ENCODE measurements around the gene USP7.
"Not testable (repeated sequence)": the region's sequence is repeated elsewhere in the genome, so short reads cannot be mapped to it uniquely, and the experiment has no call there.

Gene USP7

DNA sequence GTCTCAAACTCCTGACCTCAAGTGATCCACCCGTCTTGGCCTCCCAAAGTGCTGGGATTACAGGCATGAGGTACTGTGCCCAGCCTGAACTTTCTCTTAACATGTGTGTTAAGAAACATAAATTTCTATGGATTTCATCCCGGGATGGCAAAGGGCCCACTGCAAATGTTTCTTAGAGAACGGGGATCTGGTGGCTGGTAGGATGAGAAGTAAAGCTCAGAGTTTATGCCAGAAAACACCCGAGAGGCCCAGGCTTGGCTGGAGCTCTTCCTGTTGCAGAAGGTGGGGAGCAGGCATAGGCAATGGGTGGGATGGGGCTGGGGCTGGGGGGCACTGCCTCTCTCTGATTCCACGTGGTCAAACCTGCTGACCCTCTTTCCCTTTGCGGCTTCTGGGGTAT is 89.3 kb downstream of the USP7 start:
- DNase-seq = no peak

DNA sequence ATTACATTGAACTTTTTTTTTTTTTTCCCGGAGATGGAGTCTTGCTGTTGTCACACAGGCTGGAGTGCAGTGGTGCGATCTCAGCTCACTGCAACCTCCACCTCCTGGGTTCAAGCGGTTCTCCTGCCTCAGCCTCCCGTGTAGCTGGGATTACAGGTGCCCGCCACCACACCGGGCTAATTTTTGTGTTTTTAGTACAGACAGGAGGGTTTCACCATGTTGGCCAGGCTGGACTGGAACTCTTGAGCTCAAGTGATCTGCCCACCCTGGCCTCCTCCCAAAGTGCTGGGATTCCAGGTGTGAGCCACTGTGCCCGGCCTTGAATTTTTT is 89.9 kb downstream of the USP7 start:
- DNase-seq = not testable (repeated sequence)

DNA sequence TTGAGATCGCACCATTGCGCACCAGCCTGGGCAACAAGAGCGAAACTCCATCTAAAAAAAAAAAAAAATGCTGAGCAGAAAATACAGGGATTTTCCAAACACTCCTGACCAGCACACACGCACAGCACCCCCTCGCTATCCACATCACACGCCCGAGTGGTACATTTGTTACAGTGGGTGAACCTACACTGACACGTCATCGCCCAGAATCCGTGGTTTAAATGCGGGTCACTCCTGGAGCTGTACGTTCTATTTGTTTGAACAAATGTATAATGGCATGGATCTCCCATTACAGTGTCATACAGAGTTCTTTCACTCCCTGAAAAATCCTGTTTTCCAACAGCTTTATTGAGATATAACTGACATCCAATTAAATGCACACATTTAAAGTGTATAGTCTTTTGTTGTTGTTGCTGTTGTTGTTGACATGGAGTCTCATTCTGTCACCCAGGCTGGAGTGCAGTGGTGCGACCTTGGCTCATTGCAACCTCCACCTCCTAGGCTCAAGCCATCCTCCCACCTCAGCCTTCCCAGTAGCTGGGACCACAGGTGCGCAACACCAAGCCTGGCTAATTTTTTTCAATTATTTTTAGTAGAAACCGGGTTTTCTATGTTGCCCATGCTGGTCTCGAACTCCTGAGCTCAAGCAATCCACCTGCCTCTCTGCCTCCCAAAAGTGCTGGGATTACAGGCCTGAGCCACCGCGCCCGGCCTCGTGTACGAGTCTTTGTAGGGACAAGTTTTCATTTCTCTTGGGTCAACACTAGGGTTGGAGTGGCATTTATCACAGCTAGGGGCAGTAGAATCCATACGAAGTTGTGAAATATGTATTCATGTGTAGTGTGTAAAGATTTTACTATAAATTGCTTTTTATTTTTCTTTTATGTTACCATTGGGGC is 90.5 kb downstream of the USP7 start:
- no peak for DNase-seq

DNA sequence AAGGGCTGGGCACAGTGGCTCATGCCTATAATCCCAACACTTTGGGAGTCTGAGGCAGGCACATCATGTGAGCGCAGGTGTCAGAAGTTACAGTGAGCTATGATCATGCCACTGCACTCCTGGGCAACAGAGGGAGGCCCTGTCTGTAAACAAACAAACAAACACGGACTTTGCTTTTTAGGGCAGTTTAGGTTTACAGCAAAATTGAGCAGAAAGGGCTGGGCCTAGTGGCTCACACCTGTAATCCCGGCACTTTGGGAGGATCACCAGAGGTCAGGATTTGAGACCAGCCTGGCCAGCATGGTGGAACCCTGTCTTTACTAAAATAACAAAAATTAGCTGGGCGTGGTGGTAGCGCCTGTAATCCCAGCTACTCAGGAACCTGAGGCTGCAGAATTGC is 91.6 kb downstream of the USP7 start:
- DNase-seq = no peak

DNA sequence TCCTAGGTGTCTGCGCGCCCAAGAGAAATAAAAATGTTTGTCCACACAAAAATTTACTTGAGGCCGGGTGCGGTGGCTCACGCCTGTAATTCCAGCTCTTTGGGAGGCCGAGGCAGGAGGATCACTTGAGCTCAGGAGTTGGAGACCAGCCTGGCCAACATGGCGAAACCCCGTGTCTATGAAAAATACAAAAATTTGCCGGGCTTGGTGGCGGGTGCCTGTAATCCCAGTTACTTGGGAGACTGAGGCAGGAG is 93.8 kb downstream of the USP7 start:
- DNase-seq = not testable (repeated sequence)

DNA sequence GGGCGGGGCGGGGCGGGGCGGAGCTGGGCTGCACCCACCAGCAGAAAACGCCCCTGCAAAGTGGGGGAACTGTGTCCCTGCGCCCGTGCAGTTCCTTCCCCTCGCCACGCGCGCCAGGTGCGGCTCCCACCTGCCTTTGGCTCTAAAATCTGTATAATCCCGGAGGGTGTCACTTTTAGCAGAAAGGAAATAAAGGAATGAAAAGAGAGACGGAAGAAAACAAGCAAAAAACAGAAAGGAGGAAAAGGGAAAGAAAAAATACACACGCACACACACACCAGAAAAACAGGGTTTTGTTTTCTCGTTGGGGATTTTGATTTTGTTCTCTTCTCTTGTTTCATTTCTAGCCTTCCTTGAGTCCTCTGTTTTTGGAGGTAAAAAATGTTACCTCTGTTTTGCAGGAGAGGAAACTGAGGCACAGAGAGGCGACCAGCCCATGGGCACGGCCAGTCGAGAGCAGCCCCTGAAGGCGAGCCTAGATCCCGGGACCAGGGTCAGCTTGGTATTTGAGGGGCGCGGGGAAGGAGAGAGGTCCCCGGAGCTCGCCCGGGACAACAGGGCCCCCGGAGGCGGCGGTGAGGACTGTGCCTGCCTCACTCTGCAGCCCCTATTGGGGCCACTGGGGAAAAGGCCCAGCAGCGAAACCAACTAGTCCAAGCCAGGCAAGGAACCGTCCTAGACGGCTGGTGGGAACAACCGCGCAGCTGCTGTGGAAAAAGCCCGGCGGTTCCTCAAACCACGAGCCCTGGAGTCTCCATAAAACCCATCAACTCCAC is 94.3 kb downstream of the USP7 start:
- no peak for DNase-seq

DNA sequence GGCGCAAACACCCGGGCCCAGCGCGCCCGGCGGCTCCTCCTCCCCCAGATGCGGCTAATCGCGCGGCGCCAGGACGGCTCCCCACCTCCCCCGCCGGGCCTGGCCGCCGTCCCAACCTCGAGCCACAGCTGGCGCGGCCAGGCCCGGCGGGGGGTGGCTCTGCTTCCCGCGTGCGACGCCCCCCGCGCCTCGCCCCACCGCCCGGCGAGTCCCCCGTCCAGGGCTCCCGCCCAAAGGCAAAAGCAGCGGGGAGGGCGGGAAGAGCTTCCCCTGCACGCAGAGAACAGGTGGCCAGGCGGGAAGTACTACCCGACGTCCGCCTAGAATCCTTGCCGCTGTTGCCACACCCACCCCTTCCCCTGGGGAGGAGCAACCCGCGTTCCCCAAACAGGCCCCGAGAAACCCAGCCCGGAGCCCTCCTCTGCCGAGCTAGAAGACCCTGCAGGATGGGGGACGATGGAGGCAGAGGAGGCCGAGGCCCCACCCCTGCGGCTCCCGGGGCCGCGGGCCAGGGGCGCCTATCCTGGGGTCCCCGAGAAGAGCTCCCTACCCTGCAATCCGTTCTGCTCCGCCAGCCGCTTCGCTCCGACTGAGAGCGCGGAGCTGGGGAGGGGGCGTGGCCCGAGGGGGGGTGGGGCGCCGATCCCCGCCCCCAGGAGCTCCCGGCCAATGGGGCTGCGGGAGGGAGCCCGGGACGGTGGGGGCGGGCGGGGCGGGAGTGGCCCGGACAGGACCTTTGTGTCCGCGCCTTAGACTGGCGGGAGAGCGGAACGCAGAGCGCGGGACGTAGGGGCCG is 95.1 kb downstream of the USP7 start, which contains the start of gene CARHSP1:
Gene CARHSP1, minus strand, starts transcription at position 591 of the 796 bp plus-strand sequence. CDS start 9,678 bp downstream, outside the sequence.
- peak; percentile 82 for DNase-seq

DNA sequence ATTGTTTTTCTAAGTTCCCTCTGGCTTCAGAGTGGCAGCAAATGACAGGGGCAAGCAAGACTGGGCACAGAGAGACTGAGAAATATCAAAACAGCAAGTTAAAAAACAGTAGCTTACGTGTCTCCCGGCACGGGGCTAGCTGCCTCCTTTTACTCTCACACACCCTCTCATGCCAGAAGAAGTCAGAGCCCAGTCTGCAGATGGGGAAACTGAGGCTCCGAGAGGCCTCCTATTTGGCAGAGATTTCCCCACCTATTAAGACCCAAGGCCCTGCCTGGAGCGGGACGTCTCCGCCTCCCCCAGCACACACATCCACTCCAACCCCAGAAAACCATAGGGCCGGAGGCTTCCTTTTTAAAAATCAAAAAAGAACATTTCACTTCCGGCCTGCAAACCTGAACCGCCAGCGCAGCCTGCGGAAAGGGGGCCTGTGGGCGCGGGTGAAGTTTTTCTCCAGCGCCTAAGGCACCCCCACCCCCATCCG is 95.7 kb downstream of the USP7 start:
- DNase-seq = peak; percentile 13

DNA sequence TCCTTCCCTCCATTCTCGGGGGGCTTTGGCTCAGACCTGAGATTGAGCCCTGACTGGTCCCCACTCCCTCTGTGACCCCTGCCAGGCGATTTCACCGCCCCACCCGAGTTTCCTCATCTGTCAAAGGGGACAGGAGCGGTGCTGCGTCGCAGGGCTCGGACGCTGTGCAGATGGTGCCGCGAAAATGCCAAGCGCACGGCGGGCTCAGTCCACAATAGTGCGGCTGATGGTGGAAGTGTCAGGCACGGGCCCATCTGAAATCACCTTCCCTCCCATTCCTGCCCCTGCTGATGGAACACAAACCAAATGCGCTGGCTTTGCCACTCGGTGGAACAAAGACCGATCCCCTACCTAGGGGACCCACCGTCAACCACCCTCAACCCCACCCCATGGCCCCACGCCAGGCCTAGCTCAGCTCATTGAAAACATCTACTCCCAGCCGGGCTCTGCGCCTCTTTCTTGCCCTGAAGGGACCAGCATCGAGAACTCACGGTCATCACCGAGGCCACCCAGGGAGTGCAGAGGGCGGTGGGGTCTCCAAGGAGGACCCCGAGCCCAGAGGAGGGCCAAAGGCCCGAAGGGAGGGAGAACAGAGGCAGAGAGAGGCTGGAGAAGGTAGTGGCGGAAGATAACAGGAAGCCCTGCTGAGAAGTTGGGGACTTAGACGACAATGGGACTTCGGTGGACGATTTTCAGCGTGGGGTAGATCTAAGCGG is 96.3 kb downstream of the USP7 start:
- DNase-seq = no peak

DNA sequence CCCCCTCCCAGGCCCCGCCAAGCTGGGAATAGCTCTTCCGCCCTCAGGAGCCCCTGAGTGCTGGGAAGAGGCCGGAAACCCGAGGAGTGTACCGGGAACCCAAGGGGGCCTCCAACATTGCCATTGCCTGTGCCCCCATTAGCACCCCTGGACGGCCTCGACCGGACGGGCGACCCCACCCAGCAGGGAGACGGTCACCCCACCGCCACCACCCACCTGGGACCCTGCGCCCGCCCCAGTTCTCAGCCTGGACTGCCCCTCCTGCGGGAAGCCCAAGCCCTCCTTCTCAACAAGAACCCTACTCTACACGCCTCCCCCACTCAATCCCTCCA is 96.9 kb downstream of the USP7 start:
- no peak for DNase-seq

DNA sequence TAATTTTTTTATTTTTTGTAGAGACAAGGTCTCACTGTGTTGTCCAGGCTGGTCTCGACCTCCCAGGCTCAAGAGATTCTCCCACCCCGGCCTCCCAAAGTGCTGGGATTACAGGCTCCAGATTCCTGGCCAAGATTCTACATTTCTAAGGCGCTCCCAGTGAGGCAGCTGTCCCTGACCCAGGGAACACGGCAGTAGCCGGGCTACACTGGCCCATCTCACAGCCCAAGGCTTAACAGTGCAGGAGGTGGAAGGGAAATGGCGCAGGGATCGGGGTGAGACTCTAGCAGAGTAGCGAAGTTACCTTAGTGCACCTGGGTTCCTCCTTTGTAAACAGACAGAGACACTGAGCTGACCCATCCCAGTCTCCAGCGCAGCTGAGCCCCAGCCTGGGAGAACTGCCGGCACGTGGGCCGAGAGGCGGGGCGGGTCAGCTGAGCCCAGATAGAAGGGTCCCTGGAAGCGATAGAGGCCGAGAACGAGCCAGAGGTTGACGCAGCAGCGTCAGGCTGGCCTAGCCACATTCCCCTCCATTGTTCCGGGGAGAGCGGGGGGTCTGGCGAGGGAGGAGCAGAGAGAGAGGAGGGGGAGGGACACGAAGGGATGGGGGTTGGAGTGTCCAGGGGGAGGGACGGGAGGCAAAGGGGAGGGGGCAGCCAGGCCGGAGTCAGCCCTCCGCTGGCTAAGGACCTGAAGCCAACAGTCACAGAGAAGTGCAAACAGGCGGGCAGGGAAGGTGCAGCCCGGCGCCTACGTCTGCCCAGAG is 97.4 kb downstream of the USP7 start:
- DNase-seq = no peak

DNA sequence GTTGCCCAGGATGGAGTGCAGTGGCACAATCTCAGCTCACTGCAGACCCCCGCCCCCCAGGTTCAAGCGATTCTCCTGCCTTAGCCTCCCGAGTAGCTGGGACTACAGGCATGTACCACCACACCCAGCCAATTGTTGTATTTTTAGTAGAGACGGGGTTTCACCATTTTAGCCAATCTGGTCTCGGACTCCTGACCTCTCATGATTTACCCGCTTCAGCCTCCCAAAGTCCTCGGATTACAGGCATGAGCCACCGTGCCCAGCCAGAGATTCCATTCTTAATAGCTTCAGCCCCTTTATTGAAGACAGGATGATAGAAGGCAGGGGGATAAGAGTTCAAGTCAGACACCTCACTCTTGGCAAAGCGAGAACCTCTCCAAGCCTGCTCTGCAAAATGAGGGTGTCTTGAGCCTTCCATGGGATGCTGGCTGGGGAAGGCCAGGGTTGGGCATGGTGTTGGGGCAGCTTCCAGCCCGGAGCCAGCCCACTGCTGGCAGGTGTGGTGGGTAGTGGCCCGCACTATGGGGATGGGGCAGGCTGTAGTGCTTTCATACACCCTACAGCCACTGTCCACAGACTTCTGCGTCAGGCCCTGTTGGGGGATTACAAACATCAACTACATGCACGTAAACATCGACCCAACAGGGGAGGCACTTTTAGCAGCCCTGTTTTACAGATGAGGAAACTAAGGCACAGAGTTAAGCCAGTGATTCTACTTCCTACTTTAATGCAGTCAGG is 98.4 kb downstream of the USP7 start:
- no peak for DNase-seq

DNA sequence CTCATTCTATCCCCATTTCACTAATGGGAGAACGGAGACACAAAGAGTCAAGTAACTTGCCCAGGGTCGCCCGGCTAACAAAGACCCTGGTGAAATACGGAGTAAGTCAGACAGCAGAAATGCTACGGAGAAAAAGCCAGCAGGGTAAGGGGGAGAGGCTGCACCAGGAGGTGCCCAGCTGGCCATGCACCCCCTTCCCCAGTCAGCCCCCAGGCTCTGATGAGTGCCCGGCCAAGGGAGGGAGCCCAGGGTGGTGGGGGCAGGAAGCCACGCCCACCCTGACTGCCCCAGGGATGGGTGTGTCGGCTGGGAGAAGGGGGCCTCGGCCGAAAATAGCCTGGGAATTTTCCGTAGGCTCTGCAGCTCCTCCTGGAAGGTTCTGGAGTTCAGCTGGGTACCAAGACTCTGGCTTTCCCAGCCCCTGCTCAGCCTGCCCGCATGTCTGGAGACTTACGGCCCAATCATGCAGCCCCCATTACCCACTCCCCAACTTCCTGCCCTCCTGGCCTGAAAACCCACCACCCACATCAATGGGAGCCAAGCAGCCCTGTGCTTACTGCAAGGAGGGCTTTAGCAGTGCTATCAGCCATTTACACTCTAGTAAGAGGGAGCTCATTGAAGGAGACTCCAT is 99.1 kb downstream of the USP7 start:
- no peak for DNase-seq

DNA sequence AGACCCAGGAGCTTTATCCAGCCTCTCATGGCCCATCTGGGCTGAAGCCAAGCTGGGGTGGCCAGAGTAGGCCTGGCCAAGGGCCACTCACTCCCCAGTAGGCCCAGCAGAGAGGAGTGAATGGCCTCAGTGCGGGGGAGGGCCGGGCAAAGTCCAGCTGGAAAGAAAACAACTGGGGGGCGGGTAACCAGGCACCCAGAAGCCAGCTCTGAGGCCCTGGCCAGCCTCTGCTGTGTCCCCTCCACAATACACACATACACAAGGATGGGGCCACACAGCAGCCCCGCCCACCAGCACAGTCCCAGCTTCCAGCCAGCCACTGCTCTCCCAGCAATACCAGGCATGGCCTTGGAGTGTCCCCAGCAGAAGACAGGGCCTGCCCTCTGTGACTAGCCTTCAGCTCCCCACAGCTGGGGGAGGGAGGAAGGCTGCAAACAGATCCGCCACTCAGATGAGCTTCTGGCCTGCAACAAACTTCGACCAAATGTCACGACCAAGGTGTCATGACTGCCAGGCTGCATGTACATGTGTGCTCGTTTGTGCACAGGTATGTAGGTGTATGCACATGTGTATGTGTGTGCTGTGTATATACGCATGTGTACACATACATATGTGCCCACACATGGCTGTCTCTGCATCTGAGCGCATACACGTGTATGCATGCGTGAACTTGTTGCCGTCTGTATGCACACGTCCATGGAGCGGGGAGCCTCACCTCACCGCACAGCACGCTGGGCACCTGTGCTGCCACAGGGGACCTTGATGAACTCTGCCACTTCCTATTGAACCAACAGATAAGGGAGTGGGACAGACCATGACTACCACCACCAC is 99.9 kb downstream of the USP7 start:
- DNase-seq = no peak

DNA sequence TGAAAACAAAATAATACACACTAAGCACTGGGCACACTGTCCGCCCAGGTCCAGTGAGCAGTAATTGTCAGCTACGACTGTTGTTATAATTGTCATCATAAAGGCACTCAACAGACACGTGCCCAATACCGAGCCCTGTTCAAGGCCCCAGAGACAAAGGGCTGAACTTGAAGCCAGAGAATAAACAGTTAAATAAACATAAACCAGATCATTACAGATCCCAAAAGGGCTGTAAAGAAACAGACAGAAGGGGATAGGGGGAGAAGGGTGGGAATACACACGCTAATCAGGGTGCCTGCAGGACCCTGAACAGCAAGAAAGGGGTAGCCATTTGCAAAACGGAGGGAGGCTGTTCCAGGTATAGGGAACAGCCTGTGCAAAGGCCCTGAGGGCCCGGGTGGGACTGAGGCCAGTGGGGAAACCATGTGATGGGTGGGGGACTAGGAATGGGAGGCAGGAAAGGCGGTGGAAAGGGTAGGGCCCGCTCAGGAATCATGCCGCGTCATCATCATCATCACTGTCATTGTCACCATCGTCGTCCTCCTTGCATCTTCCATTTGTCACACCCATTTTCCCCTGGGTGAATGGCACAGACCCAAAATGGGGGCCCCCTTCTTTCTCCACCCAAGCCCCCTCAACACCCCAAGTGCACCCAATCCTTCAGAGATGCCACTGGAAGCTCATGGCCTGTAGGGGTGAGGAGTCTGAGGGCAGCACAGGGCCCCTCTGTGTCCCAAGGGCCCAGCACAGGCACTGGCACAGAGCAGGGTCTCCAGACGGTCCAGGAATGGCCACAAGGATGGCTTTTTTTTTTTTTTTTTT is 101.2 kb downstream of the USP7 start:
- DNase-seq = no peak

DNA sequence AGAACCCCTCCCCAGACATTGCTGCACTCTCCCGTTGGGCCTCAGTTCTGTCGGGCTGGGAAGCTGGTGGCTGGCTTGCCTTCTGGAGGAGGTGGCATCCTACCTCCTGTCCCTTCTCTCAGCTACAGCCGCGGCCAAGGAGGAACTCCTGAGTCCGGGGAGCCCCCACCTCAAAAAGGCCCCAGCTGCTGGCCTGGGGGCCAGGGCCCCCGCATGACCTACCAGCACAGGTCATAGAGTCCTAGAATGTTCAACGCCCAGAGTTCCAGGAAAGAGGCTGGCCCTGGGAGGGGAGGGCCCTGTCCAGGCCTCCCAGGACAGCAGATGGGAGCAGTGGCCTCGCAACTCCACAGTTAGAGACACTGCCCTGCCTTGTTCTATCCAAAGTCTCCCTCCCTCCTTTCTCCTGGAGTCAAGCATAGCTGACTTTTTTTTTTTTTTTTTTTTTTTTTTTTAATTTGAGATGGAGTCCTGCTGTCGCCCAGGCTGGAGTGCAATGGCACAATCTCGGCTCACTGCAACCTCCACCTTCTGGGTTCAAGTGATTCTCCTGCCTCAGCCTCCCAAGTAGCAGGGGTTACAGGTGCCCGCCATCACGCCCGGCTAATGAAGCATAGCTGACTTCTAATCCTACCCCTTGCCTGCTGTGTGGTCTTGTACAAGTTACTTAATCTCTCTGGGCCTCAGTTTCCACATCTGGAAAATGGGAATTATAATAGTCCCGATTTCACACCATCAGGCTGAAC is 102.0 kb downstream of the USP7 start:
- no peak for DNase-seq

DNA sequence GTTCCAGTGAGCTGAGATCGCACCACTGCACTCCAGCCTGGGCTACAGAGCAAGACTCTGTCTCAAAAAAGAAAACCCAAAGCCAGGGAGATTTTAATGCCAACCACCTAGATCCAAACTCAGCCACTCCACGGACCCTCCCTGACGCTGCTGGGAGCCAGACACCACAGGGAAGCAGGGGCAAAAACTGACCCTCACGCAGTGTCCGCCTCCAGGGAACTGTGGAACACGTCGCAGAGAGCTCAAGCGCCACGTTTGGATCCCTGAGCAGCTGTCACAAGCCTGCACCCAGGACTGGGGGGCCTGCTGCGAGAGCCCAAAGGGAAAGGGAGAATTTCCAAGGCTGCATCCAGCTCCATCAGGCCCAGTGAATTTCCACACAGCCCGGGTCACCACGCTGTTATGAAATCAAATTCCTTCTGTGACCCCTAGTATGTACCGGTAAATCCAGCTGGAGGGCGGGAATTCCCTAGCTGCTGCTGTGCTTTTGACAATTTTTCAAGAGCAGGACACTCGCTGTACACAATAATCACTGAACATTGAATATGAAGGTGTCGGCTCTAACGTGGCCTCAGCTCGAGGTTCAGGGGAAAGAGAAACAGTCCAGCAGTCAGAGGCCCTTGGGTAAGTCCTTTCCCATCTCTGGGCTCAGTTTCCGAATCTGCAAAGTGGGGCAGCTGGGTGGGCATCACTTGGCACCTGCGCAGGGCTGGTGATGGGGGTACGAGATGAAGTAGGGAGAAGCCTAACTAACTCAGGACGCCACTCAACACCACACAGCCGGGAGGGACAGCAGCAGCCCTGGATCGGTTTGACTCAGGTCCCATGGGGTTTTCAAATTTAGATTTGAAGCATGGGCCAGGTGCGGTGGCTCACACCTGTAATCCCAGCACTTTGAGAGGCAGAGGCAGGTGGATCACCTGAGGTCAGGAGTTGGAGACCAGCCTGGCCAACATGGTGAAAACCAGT is 103.5 kb downstream of the USP7 start:
- no peak for DNase-seq

All from CD4-positive, alpha-beta T cell treated with Interleukin-10 for 1 hour (primary cell).